GM12878 (cell line): ENCODE measurements around the gene CD38. TPM values are rescaled to one million over a fixed set of nuclear protein-coding genes. Genes with fewer than 3 reads are reported as not detected.

Experiments
- ATF2 ChIP-seq: IDR thresholded peaks from 2 replicates; pipeline ENCODE4 v1.6.1; 2012; ENCODE audit warnings: low read length, inconsistent platforms
- BACH1 ChIP-seq: fragments of 450-650 bp; IDR thresholded peaks from 2 replicates; pipeline ENCODE4 v1.6.1; 2017; ENCODE audit warnings: mild to moderate bottlenecking, borderline replicate concordance
- BCL11A ChIP-seq: IDR thresholded peaks from 2 replicates; pipeline ENCODE4 v1.6.1; 2011; ENCODE audit warnings: low read depth, low read length
- BCL3 ChIP-seq: IDR thresholded peaks from 2 replicates; pipeline ENCODE4 v1.6.1; 2011; ENCODE audit warnings: borderline replicate concordance, low read depth, mild to moderate bottlenecking, moderate library complexity, low read length; ENCODE audit not compliant: insufficient read depth, poor library complexity, severe bottlenecking
- BCLAF1 ChIP-seq: fragments of 450-650 bp; IDR thresholded peaks from 2 replicates; pipeline ENCODE4 v1.6.1; 2017; ENCODE audit warnings: antibody characterized with exemption, mild to moderate bottlenecking, moderate library complexity
- CBX3 ChIP-seq: fragments of 200-600 bp; sonication (generic); IDR thresholded peaks from 2 replicates; pipeline ENCODE4 v1.6.1; 2016; ENCODE audit warnings: low read depth, borderline replicate concordance
- CHD4 ChIP-seq: fragments of 200-600 bp; sonication (generic); IDR thresholded peaks from 2 replicates; pipeline ENCODE4 v1.6.1; 2016; ENCODE audit warnings: mild to moderate bottlenecking
- CREB1 ChIP-seq: IDR thresholded peaks from 2 replicates; pipeline ENCODE4 v1.6.1; 2012; ENCODE audit warnings: low read depth, mild to moderate bottlenecking, inconsistent platforms
- E2F8 ChIP-seq: fragments of 450-650 bp; IDR thresholded peaks from 2 replicates; pipeline ENCODE4 v1.6.1; 2018; ENCODE audit warnings: mild to moderate bottlenecking, low read depth, moderate library complexity; ENCODE audit not compliant: partially characterized antibody
- ELK1 ChIP-seq: IDR thresholded peaks from 2 replicates; pipeline ENCODE4 v1.6.1; 2012; ENCODE audit warnings: low read depth, low read length, improper control_type of control experiment
- FOXM1 ChIP-seq: IDR thresholded peaks from 2 replicates; pipeline ENCODE4 v1.6.1; 2012; ENCODE audit warnings: low read depth, mild to moderate bottlenecking, inconsistent platforms, low read length, moderate library complexity
- HCFC1 ChIP-seq: fragments of 150-350 bp; IDR thresholded peaks from 2 replicates; pipeline ENCODE4 v1.6.1; 2014; ENCODE audit warnings: low read length
- MLLT1 ChIP-seq: fragments of 450-650 bp; IDR thresholded peaks from 2 replicates; pipeline ENCODE4 v1.6.1; 2016; ENCODE audit warnings: mild to moderate bottlenecking
- MTA3 ChIP-seq: IDR thresholded peaks from 2 replicates; pipeline ENCODE4 v1.6.1; 2012; ENCODE audit warnings: low read length, inconsistent platforms, borderline replicate concordance
- SP1 ChIP-seq: IDR thresholded peaks from one replicate; pipeline ENCODE4 v1.6.1; 2011; ENCODE audit warnings: low read depth, low read length
- STAT3 ChIP-seq: IDR thresholded peaks from 2 replicates; pipeline ENCODE4 v1.6.1; 2011; ENCODE audit warnings: low read depth, low read length, improper control_type of control experiment
- YY1 ChIP-seq: IDR thresholded peaks from 2 replicates; pipeline ENCODE4 v1.6.1; 2011; ENCODE audit warnings: low read depth, mild to moderate bottlenecking, low read length
- ZBED1 ChIP-seq: IDR thresholded peaks from 2 replicates; pipeline ENCODE4 v1.6.1; 2016; ENCODE audit warnings: borderline replicate concordance
- ZNF622 ChIP-seq: fragments of 450-650 bp; IDR thresholded peaks from 2 replicates; pipeline ENCODE4 v1.6.1; 2017; ENCODE audit warnings: mild to moderate bottlenecking, inconsistent platforms
- polyA plus RNA-seq, 11 experiments: library from polyadenylated mRNA; depleted of rRNA in 4 of 11; unstranded in 6 of 11; stranded (reverse) in 5 of 11; fragments of >200 nt; fragmentation: Nextera tagmentation in 4 of 11; fragmentation: Illumina TruSeq in 1 of 11; extraction: Ambion mirVana in 4 of 11; extraction: Trizol in 1 of 11; gene quantifications; 1 replicate in 1 of 11; 2 replicates in 10 of 11; pipeline versions ENCODE4 v1.2.1 to v1.2.3, GENCODE V29; 2011 to 2016; ENCODE audit warnings: inconsistent platforms in 2 of 11, missing spikeins in 2 of 11, low read depth in 1 of 11
- total RNA-seq, 4 experiments: library from RNA; depleted of rRNA in 3 of 4; stranded (reverse); fragments of >200 nt in 3 of 4; fragmentation: Illumina TruSeq in 1 of 4; extraction: Trizol in 1 of 4; gene quantifications; 2 replicates each; pipeline versions ENCODE4 v1.2.1 to v1.2.3, GENCODE V29; 2013 to 2021

Gene CD38
- total and polyA plus RNA-seq, 10 of the 15 experiments (the other 5 are each of a cell fraction or from before 2014, with no cell fraction given), result 3.5 to 39.8 (median 12.7) TPM

- TF ChIP-seq ELK1 (no peak), HCFC1 (no peak), BACH1 (no peak), CBX3 (no peak), BCL3 (no peak), MTA3 (peak; percentile 64; the same call in 1 of the 2 replicates), BCL11A (0 out of 2 replicates have a peak, but pooled peaks have one; percentile 18), CREB1 (no peak), CHD4 (no peak), SP1 (no peak), YY1 (no peak), ATF2 (peak; percentile 52; the same call in 1 of the 2 replicates), FOXM1 (peak; percentile 46; the same call in 1 of the 2 replicates), E2F8 (no peak), ZNF622 (no peak), BCLAF1 (no peak), STAT3 (no peak), MLLT1 (peak; percentile 49; the same call in 1 of the 2 replicates), ZBED1 (no peak)
Measured at GRCh38 chr4:15771216-15772058, 6.7 kb upstream of the CD38 start (continued).
